Stimulated activated CD4-positive, alpha-beta T cell treated with anti-CD3 and anti-CD28 coated beads, Interleukin-15, amount 100 ng/mL, for 48 hours (primary cell): ENCODE data around the gene PSAPL1.

Experiments
- DNase-seq, 2 donors: peaks; one replicate each; pipeline ENCODE4 v3.0.0-alpha.2; 2020; ENCODE audit warnings: low read depth in 2 of 2

Gene PSAPL1

GRCh38 chr4:7396186-7396910, 38.4 kb downstream of the PSAPL1 start:
- no peak for DNase-seq

- no peak for DNase-seq
Observed at GRCh38 chr4:7395645-7396044, 39.1 kb downstream of the PSAPL1 start.

- no peak for DNase-seq
Observed at GRCh38 chr4:7394681-7395451, 39.9 kb downstream of the PSAPL1 start.

- DNase-seq: no peak
Observed at GRCh38 chr4:7393601-7394575, 40.8 kb downstream of the PSAPL1 start.

GRCh38 chr4:7392438-7393421, 42.0 kb downstream of the PSAPL1 start:
- DNase-seq: no peak

GRCh38 chr4:7391637-7392437, 42.9 kb downstream of the PSAPL1 start:
- DNase-seq: no peak

GRCh38 chr4:7390906-7391636, 43.7 kb downstream of the PSAPL1 start:
- no peak for DNase-seq

GRCh38 chr4:7390336-7390735, 44.4 kb downstream of the PSAPL1 start:
- no peak for DNase-seq

- DNase-seq: no peak
Observed at GRCh38 chr4:7389719-7390118, 45.0 kb downstream of the PSAPL1 start.

- DNase-seq: no peak
Observed at GRCh38 chr4:7389101-7389701, 45.5 kb downstream of the PSAPL1 start.

- no peak for DNase-seq
Observed at GRCh38 chr4:7388627-7389026, 46.1 kb downstream of the PSAPL1 start.

- DNase-seq: no peak
Observed at GRCh38 chr4:7387925-7388324, 46.8 kb downstream of the PSAPL1 start.

- no peak for DNase-seq
Observed at GRCh38 chr4:7384929-7385890, 49.5 kb downstream of the PSAPL1 start.

GRCh38 chr4:7384003-7384928, 50.5 kb downstream of the PSAPL1 start:
- DNase-seq: no peak

- DNase-seq: no peak
Observed at GRCh38 chr4:7383266-7383665, 51.5 kb downstream of the PSAPL1 start.

- DNase-seq: no peak
Observed at GRCh38 chr4:7382634-7383014, 52.1 kb downstream of the PSAPL1 start.
